H1 (cell line): ENCODE results near the gene GIGYF2. TPM values are rescaled to one million over a fixed set of nuclear protein-coding genes. Genes with fewer than 3 reads are reported as not detected.

Experiments used
- CTCF ChIA-PET: fragments of 300-600 bp; sonication (Branson Sonifier 250); formaldehyde crosslinking; loops from one replicate; lab custom pipeline; 2021; ENCODE audit not compliant: partially characterized antibody; lab: Charles Lee
- POLR2A ChIA-PET: fragments of 300-600 bp; sonication (Branson Sonifier 250); formaldehyde crosslinking; loops from one replicate; lab custom pipeline; 2021; ENCODE audit warnings: inconsistent platforms; ENCODE audit not compliant: partially characterized antibody; lab: Charles Lee
- DNase-seq, 2 experiments: peaks; one replicate each; pipeline versions ENCODE4 v3.0.0 to v3.0.0-alpha.2; 2010 to 2022; ENCODE audit warnings: low spot score in 2 of 2, low read depth in 1 of 2, mixed read lengths in 1 of 2
- FAIRE-seq: peaks from 2 replicates; lab custom pipeline; 2011; peaks lifted over from hg19 to GRCh38; lab: Jason Lieb, UNC
- H2AFZ ChIP-seq: 2 replicates; pipeline ENCODE4 v1.8.1; 2012; ENCODE audit warnings: low read length, inconsistent platforms
- H2AK5ac ChIP-seq: 2 replicates; pipeline ENCODE4 v1.6.1; 2013; ENCODE audit warnings: low read depth, low read length
- H2BK120ac ChIP-seq: replicated peaks from 2 replicates; pipeline ENCODE3; 2013; ENCODE audit warnings: low read depth, low read length, inconsistent platforms
- H2BK12ac ChIP-seq: 2 replicates; pipeline ENCODE4 v1.6.1; 2013; ENCODE audit warnings: low read depth, low read length
- H2BK15ac ChIP-seq: 2 replicates; pipeline ENCODE4 v1.6.1; 2013; ENCODE audit warnings: low read length
- H2BK20ac ChIP-seq: 2 replicates; pipeline ENCODE4 v1.6.1; 2013; ENCODE audit warnings: low read length
- H2BK5ac ChIP-seq: 2 replicates; pipeline ENCODE4 v1.6.1; 2013; ENCODE audit warnings: low read depth, low read length
- H3K14ac ChIP-seq: 2 replicates; pipeline ENCODE4 v1.6.1; 2013; ENCODE audit warnings: inconsistent platforms; ENCODE audit not compliant: insufficient read length
- H3K18ac ChIP-seq: 2 replicates; pipeline ENCODE4 v1.6.1; 2013; ENCODE audit warnings: low read length; ENCODE audit errors: extremely low read depth
- H3K23ac ChIP-seq: 2 replicates; pipeline ENCODE4 v1.6.1; 2013; ENCODE audit warnings: inconsistent platforms; ENCODE audit not compliant: insufficient read length
- H3K23me2 ChIP-seq: 2 replicates; pipeline ENCODE4 v1.6.1; 2013; ENCODE audit warnings: low read depth, low read length
- H3K27ac ChIP-seq: 2 replicates; pipeline ENCODE4 v1.6.1; 2011; ENCODE audit warnings: low read depth, low read length, inconsistent platforms
- H3K27me3 ChIP-seq, 4 experiments: replicated peaks in 1 of 4; 1 replicate in 1 of 4; 2 replicates in 3 of 4; pipeline versions ENCODE4 v1.6.1 to v1.8.1; 2011 to 2013; ENCODE audit warnings: low read length in 3 of 4, mild to moderate bottlenecking in 3 of 4, inconsistent platforms in 2 of 4, mixed read lengths in 2 of 4, moderate library complexity in 1 of 4; ENCODE audit not compliant: control insufficient read depth in 3 of 4, insufficient read depth in 3 of 4; ENCODE audit errors: extremely low read depth in 1 of 4
- H3K36me3 ChIP-seq, 4 experiments: 2 replicates each; pipeline versions ENCODE4 v1.6.1 to v1.8.1; 2011 to 2013; ENCODE audit warnings: mild to moderate bottlenecking in 4 of 4, low read length in 3 of 4, moderate library complexity in 2 of 4, control low read depth in 1 of 4, inconsistent platforms in 1 of 4; ENCODE audit not compliant: insufficient read depth in 4 of 4, control insufficient read depth in 2 of 4
- H3K4ac ChIP-seq: replicated peaks from 2 replicates; pipeline ENCODE3; 2013; ENCODE audit warnings: low read length, low read depth, mixed read lengths, inconsistent platforms; ENCODE audit not compliant: insufficient read length
- H3K4me1 ChIP-seq, 4 experiments: replicated peaks in 1 of 4; 1 replicate in 1 of 4; 2 replicates in 3 of 4; pipeline versions ENCODE4 v1.6.1 to v1.8.1; 2011 to 2013; ENCODE audit warnings: low read length in 3 of 4, inconsistent platforms in 2 of 4, mixed read lengths in 1 of 4; ENCODE audit not compliant: insufficient read depth in 4 of 4, control insufficient read depth in 3 of 4
- H3K4me2 ChIP-seq, 2 experiments: 2 replicates each; pipeline versions ENCODE4 v1.6.1 to v1.8.1; 2011 to 2013; ENCODE audit warnings: low read depth in 2 of 2, low read length in 2 of 2, control low read depth in 1 of 2, inconsistent platforms in 1 of 2, mild to moderate bottlenecking in 1 of 2; ENCODE audit not compliant: insufficient read depth in 1 of 2
- H3K4me3 ChIP-seq, 4 experiments: fragments of 200-600, 300-600 bp in 1 of 4; sonication (generic), shearing (Covaris generic), sonication (Bioruptor Twin) in 1 of 4; 2 replicates each; pipeline versions ENCODE4 v1.5.1 to v1.8.1; 2011 to 2016; ENCODE audit warnings: low read length in 4 of 4, low read depth in 3 of 4, control low read depth in 2 of 4, inconsistent platforms in 2 of 4, mild to moderate bottlenecking in 2 of 4, mixed read lengths in 1 of 4, moderate library complexity in 1 of 4; ENCODE audit not compliant: insufficient read depth in 2 of 4; ENCODE audit errors: extremely low read depth in 1 of 4
- H3K56ac ChIP-seq: replicated peaks from 2 replicates; pipeline ENCODE3; 2013; ENCODE audit warnings: low read depth, mild to moderate bottlenecking, mixed read lengths, low read length, inconsistent platforms; ENCODE audit not compliant: insufficient read length
- H3K79me1 ChIP-seq: 2 replicates; pipeline ENCODE4 v1.6.1; 2013; ENCODE audit warnings: low read depth, low read length, control low read depth
- H3K79me2 ChIP-seq, 2 experiments: 2 replicates each; pipeline versions ENCODE4 v1.6.1 to v1.8.1; 2012 to 2013; ENCODE audit warnings: low read length in 2 of 2, mild to moderate bottlenecking in 2 of 2, inconsistent platforms in 1 of 2; ENCODE audit not compliant: insufficient read depth in 2 of 2, control insufficient read depth in 1 of 2
- H3K9ac ChIP-seq, 4 experiments: replicated peaks in 1 of 4; 1 replicate in 1 of 4; 2 replicates in 3 of 4; pipeline versions ENCODE4 v1.6.1 to v1.8.1; 2011 to 2013; ENCODE audit warnings: low read depth in 3 of 4, low read length in 3 of 4, control low read depth in 2 of 4, mild to moderate bottlenecking in 2 of 4, moderate library complexity in 2 of 4, inconsistent platforms in 1 of 4; ENCODE audit errors: extremely low read depth in 1 of 4
- H3K9me3 ChIP-seq, 2 experiments: 2 replicates each; pipeline versions ENCODE4 v1.6.1 to v1.8.1; 2012 to 2013; ENCODE audit warnings: mild to moderate bottlenecking in 2 of 2, moderate library complexity in 2 of 2, control low read depth in 1 of 2, inconsistent platforms in 1 of 2, low read depth in 1 of 2, low read length in 1 of 2, mixed read lengths in 1 of 2; ENCODE audit not compliant: insufficient read depth in 2 of 2
- H4K20me1 ChIP-seq, 2 experiments: replicated peaks in 1 of 2; 2 replicates each; pipeline versions ENCODE3 to v1.8.1; 2011 to 2013; ENCODE audit warnings: inconsistent platforms in 2 of 2, low read length in 2 of 2, mild to moderate bottlenecking in 1 of 2; ENCODE audit not compliant: insufficient read depth in 2 of 2, control insufficient read depth in 1 of 2
- H4K5ac ChIP-seq: 2 replicates; pipeline ENCODE4 v1.6.1; 2013; ENCODE audit warnings: low read length, low read depth, mixed read lengths, inconsistent platforms; ENCODE audit not compliant: insufficient read length
- H4K8ac ChIP-seq: 2 replicates; pipeline ENCODE4 v1.8.0; 2013; ENCODE audit warnings: mild to moderate bottlenecking, moderate library complexity, low read length, inconsistent platforms; ENCODE audit not compliant: insufficient read depth; ENCODE audit errors: extremely low read depth
- H4K91ac ChIP-seq: replicated peaks from 2 replicates; pipeline ENCODE3; 2013; ENCODE audit warnings: low read length, mixed read lengths, inconsistent platforms; ENCODE audit not compliant: insufficient read length
- BACH1 ChIP-seq: IDR thresholded peaks from 2 replicates; pipeline ENCODE4 v1.6.1; 2012; ENCODE audit warnings: low read length, improper control_type of control experiment
- CHD2 ChIP-seq: IDR thresholded peaks from 2 replicates; pipeline ENCODE4 v1.6.1; 2012; ENCODE audit warnings: low read length, improper control_type of control experiment
- CREB1 ChIP-seq: IDR thresholded peaks from 2 replicates; pipeline ENCODE4 v1.6.1; 2012; ENCODE audit warnings: inconsistent platforms
- RBBP5 ChIP-seq: IDR thresholded peaks from 2 replicates; pipeline ENCODE4 v1.7.1; 2012; ENCODE audit warnings: low read depth, mild to moderate bottlenecking, inconsistent platforms, low read length, moderate library complexity, borderline replicate concordance
- ZNF274 ChIP-seq: IDR thresholded peaks from 2 replicates; pipeline ENCODE4 v1.7.0; 2012; ENCODE audit warnings: low read length, borderline replicate concordance; ENCODE audit errors: extremely low read depth
- WGBS, 2 experiments: shearing (Covaris generic) in 1 of 2; methylation state at CpG; one replicate each; pipeline versions ENCODE4 v1.1.6 to v1.1.7; 2013 to 2015; ENCODE audit warnings: low lambda C conversion rate in 2 of 2, mixed read lengths in 2 of 2, inconsistent platforms in 1 of 2, low coverage in 1 of 2, missing lambda C conversion rate in 1 of 2; ENCODE audit not compliant: insufficient replicate concordance in 2 of 2, insufficient coverage in 1 of 2, insufficient read length in 1 of 2; ENCODE audit errors: extremely low coverage in 1 of 2, missing lambda C conversion rate in 1 of 2; 5-methylcytosine and 5-hydroxymethylcytosine counted together
- polyA plus RNA-seq, 7 experiments: library from polyadenylated mRNA; depleted of rRNA in 3 of 7; stranded (reverse) in 5 of 7; unstranded in 2 of 7; fragments of >200 nt in 5 of 7; fragments of 200-250 nt in 2 of 7; gene quantifications; 1 replicate in 5 of 7; 2 replicates in 1 of 7; 4 replicates in 1 of 7; pipeline versions ENCODE4 v1.2.1 to v1.2.3, GENCODE V29; 2011 to 2013; ENCODE audit warnings: missing spikeins in 2 of 7, mixed read lengths in 2 of 7
- total RNA-seq: library from RNA; stranded (reverse); fragmentation: NEBNext Ultra II Directional; extraction: Animal tissue kit (Norgen Biotek cat#: 25700); gene quantifications from 2 replicates; pipeline ENCODE4 v1.2.1, GENCODE V29; 2021

The GIGYF2 gene
- total and polyA plus RNA-seq, 2 of the 8 experiments (the other 6 are each of a cell fraction or from before 2014, with no cell fraction given): 22.3 to 62.0 TPM

GRCh38 chr2:232817756-232818155, 120.6 kb downstream of the GIGYF2 start:
- no peak overlapping the region for H2AK5ac ChIP-seq
- no peak overlapping the region for H4K5ac ChIP-seq
- no peak overlapping the region for H4K8ac ChIP-seq
- FAIRE-seq: no peak
- H2AFZ ChIP-seq: no peak overlapping the region
- no peak overlapping the region for H3K18ac ChIP-seq
- H3K27me3 ChIP-seq: no peaks in the 10 kb centered on the region
- H3K4me2 ChIP-seq: no peak overlapping the region
- no peak overlapping the region for H3K14ac ChIP-seq
- no peak overlapping the region for H2BK15ac ChIP-seq
- no peak overlapping the region for H3K56ac ChIP-seq
- H2BK5ac ChIP-seq: no peak overlapping the region
- no peak overlapping the region for H2BK120ac ChIP-seq
- no peaks in the 10 kb centered on the region for H3K79me1 ChIP-seq
- no peak overlapping the region for H3K4ac ChIP-seq
- peaks cover 0 to 59% (median 25%) of the 10 kb centered on the region in 4 experiments; a peak in 7 of 8 replicates for H3K36me3 ChIP-seq
- H2BK12ac ChIP-seq: no peak overlapping the region
- no peak overlapping the region for H3K23ac ChIP-seq
- no peak overlapping the region for H2BK20ac ChIP-seq
- ChIA-PET CTCF (interaction anchor here (0.6 to 0.7 kb wide), 2 partner anchors 18 to 472 kb away, joined by 3 to 4 read pairs; no protein-coding TSS in a partner anchor), POLR2A (no interaction called here)
- no peaks in the 10 kb centered on the region for H3K23me2 ChIP-seq
- no peaks in the 10 kb centered on the region for H3K9me3 ChIP-seq
- H3K27ac ChIP-seq: no peak overlapping the region
- H4K91ac ChIP-seq: no peak overlapping the region
- no peak overlapping the region for H3K9ac ChIP-seq
- H3K4me1 ChIP-seq: no peaks in the 10 kb centered on the region
- no peak for DNase-seq
- no peak overlapping the region for H3K4me3 ChIP-seq
- H4K20me1 ChIP-seq: peaks cover 0 to 4% of the 10 kb centered on the region in 2 experiments
- WGBS, 2 experiments: 92% methylated on average over 3 of the region's 3 CpGs; no CpG with 5 or more reads in 1 of the 2 experiments
- no peaks in the 10 kb centered on the region for H3K79me2 ChIP-seq
- TF ChIP-seq RBBP5: no peak
- TF ChIP-seq BACH1: no peak
- no peak for TF ChIP-seq ZNF274
- no peak for TF ChIP-seq CREB1
- no peak for TF ChIP-seq CHD2
